Measurements from ENCODE around the gene AP1AR.

Gene AP1AR

GRCh38 chr4:112312610-112313239 is 81.1 kb downstream of the AP1AR start:
- no peak for DNase-seq (ENCODE audit: low read depth in 2 of 2)

- DNase-seq (ENCODE audit: low read depth in 2 of 2) = no peak
These were observed 83.9 kb downstream of the AP1AR start for GRCh38 chr4:112315446-112315845.

- DNase-seq (ENCODE audit: low read depth in 2 of 2) = no peak
These were observed 84.8 kb downstream of the AP1AR start for GRCh38 chr4:112316360-112316759.

- no peak for DNase-seq (ENCODE audit: low read depth in 2 of 2)
These were observed 86.9 kb downstream of the AP1AR start for GRCh38 chr4:112318239-112319142.
